Measurements from ENCODE around the gene DAAM1.

The DAAM1 gene

GRCh38 chr14:59391388-59391787 lies 202.9 kb downstream of the DAAM1 start:
- H3K4me3 ChIP-seq (replicated peaks; ENCODE audit: low read depth, low read length), result no peak overlapping the region
- no peak for DNase-seq (ENCODE audit: low read depth)
- no peak for TF ChIP-seq CTCF (IDR thresholded peaks at IDR 0.05; ENCODE audit: low read length, missing control alignments)

GRCh38 chr14:59394268-59394667 lies 205.8 kb downstream of the DAAM1 start:
- no peak for DNase-seq (ENCODE audit: low read depth)
- no peak overlapping the region for H3K4me3 ChIP-seq (replicated peaks; ENCODE audit: low read depth, low read length)
- no peak for TF ChIP-seq CTCF (IDR thresholded peaks at IDR 0.05; ENCODE audit: low read length, missing control alignments)

- no peak for TF ChIP-seq CTCF (IDR thresholded peaks at IDR 0.05; ENCODE audit: low read length, missing control alignments)
These were observed 207.2 kb downstream of the DAAM1 start for GRCh38 chr14:59395672-59396071.

GRCh38 chr14:59398841-59399240 lies 210.4 kb downstream of the DAAM1 start:
- H3K4me3 ChIP-seq (replicated peaks; ENCODE audit: low read depth, low read length), result no peak overlapping the region
- TF ChIP-seq CTCF (IDR thresholded peaks at IDR 0.05; ENCODE audit: low read length, missing control alignments), result no peak
- peak; percentile 33 for DNase-seq (ENCODE audit: low read depth)

More at GRCh38 chr14:59395672-59396071, 207.2 kb downstream of the DAAM1 start:
- H3K4me3 ChIP-seq (replicated peaks; ENCODE audit: low read depth, low read length), result no peak overlapping the region
- no peak for DNase-seq (ENCODE audit: low read depth)

- peak overlapping the region; percentile 21 for H3K4me3 ChIP-seq (replicated peaks; ENCODE audit: low read depth, low read length)
- DNase-seq (ENCODE audit: low read depth), result peak; percentile 91
- no peak for TF ChIP-seq CTCF (IDR thresholded peaks at IDR 0.05; ENCODE audit: low read length, missing control alignments)
These were observed 218.2 kb downstream of the DAAM1 start for GRCh38 chr14:59406454-59407245.

- DNase-seq (ENCODE audit: low read depth), result peak; percentile 98
- no peak for TF ChIP-seq CTCF (IDR thresholded peaks at IDR 0.05; ENCODE audit: low read length, missing control alignments)
- H3K4me3 ChIP-seq (replicated peaks; ENCODE audit: low read depth, low read length), result peak overlapping the region; percentile 21
These were observed 219.0 kb downstream of the DAAM1 start for GRCh38 chr14:59407246-59408010.

Data from fibroblast of pulmonary artery (primary cell).